Measurements from ENCODE around the gene ZNRD2. TPM values are rescaled to one million over a fixed set of nuclear protein-coding genes. Genes with fewer than 3 reads are reported as not detected.

Gene ZNRD2
- total RNA-seq, 1 donor from 2014 or later, result 157 TPM

DNA sequence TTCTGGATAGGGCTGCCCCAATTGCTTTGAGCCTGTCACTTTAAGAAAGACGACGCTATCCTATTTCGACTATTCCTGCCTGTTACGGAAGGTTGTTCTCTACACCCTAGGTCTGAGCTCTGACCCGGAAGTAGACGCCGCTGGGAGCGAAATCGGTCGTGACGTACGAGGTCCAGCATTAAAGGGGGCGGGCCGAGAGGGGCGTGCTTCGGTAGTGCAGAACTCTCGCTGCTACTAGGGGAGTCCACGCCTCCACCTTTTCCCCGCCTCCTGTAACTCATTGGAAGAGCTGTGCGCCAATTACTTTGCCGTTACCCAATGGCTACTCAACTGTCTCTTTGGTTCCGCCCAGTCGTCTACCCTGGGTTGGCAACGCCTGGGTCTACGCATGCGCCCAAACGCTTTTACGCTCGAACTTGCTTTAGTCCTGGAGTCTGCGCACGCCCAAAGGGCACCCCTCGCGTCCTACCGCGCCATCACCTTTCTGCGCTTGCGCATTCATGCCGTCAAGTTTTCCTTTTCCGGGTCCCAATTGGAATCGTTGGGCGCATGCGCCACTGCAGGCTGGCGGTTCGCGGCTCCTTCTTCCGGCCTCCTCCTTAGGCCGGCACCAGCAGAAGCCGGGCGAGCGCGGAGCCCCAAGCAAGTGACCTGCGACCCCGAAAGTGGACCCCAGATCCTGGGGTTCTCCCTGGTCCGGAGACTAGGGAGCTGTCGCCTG is 45.1 kb downstream of the ZNRD2 start, which contains the start of gene PCNX3:
PCNX3 (plus strand) TSS at position 548 of the 721 bp plus-strand sequence. CDS start 536 bp downstream, outside the sequence.
- H3K36me3 ChIP-seq, result peaks cover 35 to 38% of the 10 kb centered on the region in 2 donors
- H3K27ac ChIP-seq, result peak within 1 kb of the TSS; percentile 90 to 95
- peaks cover 21 to 35% of the 10 kb centered on the region in 2 donors for H3K4me1 ChIP-seq
- intact Hi-C loops (cut with DNase I), result loop anchor here (1.0 to 10.0 kb wide), 7 partner anchors 37 to 243 kb away; partner anchors contain the start of genes CFL1, KAT5 and SNX32
- peak within 1 kb of the TSS; percentile 95 to 99 for H3K4me3 ChIP-seq
- DNase-seq (ENCODE audit: low spot score in 2 of 2), result peak; percentile 100
- TF ChIP-seq, protein P1, sequence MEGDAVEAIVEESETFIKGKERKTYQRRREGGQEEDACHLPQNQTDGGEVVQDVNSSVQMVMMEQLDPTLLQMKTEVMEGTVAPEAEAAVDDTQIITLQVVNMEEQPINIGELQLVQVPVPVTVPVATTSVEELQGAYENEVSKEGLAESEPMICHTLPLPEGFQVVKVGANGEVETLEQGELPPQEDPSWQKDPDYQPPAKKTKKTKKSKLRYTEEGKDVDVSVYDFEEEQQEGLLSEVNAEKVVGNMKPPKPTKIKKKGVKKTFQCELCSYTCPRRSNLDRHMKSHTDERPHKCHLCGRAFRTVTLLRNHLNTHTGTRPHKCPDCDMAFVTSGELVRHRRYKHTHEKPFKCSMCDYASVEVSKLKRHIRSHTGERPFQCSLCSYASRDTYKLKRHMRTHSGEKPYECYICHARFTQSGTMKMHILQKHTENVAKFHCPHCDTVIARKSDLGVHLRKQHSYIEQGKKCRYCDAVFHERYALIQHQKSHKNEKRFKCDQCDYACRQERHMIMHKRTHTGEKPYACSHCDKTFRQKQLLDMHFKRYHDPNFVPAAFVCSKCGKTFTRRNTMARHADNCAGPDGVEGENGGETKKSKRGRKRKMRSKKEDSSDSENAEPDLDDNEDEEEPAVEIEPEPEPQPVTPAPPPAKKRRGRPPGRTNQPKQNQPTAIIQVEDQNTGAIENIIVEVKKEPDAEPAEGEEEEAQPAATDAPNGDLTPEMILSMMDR (IDR thresholded peaks at IDR 0.05), result no peak
- H3K27me3 ChIP-seq, result no peaks in the 10 kb centered on the region
- H3K9me3 ChIP-seq, result no peaks in the 10 kb centered on the region

DNA sequence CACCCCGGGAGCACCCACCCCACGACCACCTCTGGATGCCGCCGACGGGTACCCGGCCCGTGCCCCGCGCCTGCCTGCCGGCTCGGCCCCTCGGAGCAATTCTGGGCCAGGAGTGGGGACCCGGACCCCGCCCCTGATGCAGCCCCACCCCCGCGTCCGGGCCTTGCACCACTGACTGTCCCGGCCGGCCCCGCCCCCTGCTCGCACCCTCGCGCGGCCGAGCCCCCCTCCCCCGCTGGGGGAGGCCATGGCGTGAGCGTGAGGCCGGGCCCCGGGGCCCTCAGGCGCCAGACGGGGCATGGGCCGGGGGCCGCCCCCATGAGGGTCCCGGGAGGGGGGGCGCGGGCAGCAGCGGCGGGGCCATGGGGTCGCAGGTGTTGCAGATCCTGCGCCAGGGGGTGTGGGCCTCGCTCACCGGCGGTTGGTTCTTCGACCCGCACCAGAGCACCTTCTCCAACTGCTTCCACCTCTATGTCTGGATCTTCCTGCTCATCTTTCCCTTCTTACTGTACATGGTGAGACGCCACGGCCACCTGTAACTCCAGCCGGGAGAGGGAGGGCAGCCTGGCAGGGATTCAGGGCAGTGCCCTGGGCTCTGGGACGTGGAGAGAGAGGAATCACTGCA is 45.8 kb downstream of the ZNRD2 start:
- TF ChIP-seq, protein P1 (IDR thresholded peaks at IDR 0.05), result no peak
- Histone ChIP-seq H3K4me3 (peak overlapping the region; percentile 95 to 99), H3K27me3 (no peaks in the 10 kb centered on the region), H3K27ac (peak overlapping the region; percentile 87 to 93), H3K4me1 (peaks cover 21 to 32% of the 10 kb centered on the region in 2 donors), H3K36me3 (peaks cover 39 to 42% of the 10 kb centered on the region in 2 donors), H3K9me3 (no peaks in the 10 kb centered on the region)
- intact Hi-C loops (cut with DNase I), result loop anchor here (1.0 to 10.0 kb wide), 7 partner anchors 36 to 243 kb away; partner anchors contain the start of genes CFL1, KAT5 and SNX32
- DNase-seq (ENCODE audit: low spot score in 2 of 2), result no peak

DNA sequence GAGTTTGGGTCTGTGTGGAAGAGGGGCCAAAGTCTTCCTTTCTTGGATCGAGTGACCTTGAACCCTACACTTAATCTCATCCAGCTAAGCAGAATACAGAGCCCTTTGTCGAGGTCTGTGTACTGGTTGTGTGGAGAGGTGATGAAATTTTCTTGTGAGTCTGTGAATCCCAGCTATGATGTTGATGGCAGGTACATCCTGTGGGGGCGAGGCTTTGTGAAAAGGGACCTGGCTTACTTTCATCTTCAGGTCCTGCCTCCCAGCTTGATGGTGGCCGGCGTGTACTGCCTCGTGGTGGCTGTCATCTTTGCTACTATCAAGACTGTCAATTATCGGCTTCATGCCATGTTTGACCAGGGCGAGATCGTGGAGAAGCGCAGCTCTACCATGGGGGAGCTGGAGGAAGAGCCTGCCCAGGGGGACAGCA is 46.3 kb downstream of the ZNRD2 start:
- intact Hi-C loops (cut with DNase I), result loop anchor here (5.0 to 10.0 kb wide), 2 partner anchors 98 to 216 kb away; partner anchors contain the start of genes KAT5 and SNX32
- H3K36me3 ChIP-seq, result peaks cover 45 to 46% of the 10 kb centered on the region in 2 donors
- H3K4me1 ChIP-seq, result peaks cover 21 to 28% of the 10 kb centered on the region in 2 donors
- no peak for DNase-seq (ENCODE audit: low spot score in 2 of 2)
- TF ChIP-seq, protein P1 (IDR thresholded peaks at IDR 0.05), result no peak
- peak overlapping the region in 1 of 2 donors; percentile 87 for H3K27ac ChIP-seq
- no peaks in the 10 kb centered on the region for H3K9me3 ChIP-seq
- no peaks in the 10 kb centered on the region for H3K27me3 ChIP-seq
- peak overlapping the region; percentile 95 to 99 for H3K4me3 ChIP-seq

DNA sequence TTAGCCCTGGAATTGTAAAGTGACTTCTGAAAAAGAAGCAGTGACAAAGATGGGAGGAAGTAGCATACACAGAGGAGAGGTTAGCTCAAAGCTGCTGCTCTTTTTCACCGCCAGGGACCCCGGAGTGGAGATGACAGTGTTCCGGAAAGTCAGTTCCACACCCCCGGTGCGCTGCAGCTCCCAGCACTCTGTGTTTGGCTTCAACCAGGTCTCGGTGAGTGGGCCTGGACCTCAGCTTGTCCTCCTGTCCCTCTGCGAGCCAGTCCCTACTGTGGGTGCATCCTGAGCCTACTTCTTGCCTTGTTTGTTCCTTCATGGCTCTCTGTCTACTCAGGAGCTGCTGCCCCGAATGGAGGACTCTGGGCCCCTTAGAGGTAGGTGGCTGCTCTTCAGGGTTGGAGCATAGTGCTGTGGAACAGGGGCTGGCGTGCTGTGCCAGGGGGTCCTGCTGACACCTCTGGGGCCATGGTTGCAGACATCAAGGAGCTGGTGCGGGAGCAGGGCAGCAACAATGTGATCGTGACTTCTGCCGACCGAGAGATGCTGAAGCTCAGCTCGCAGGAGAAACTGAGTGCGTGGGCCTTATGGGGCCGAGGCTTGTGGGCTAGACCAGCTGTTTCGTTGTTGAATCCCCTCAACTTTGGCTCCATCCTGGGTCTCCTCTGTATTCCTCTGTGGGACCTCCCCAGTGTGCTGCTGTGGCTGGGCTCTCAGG is 47.0 kb downstream of the ZNRD2 start:
- intact Hi-C loops (cut with DNase I), result loop anchor here (5.0 to 10.0 kb wide), 2 partner anchors 98 to 215 kb away; partner anchors contain the start of genes KAT5 and SNX32
- Histone ChIP-seq H3K9me3 (no peaks in the 10 kb centered on the region), H3K4me3 (peak overlapping the region in 1 of 2 donors; percentile 99), H3K27me3 (no peaks in the 10 kb centered on the region), H3K36me3 (peaks cover 51 to 52% of the 10 kb centered on the region in 2 donors), H3K4me1 (peaks cover 21% of the 10 kb centered on the region in 2 donors), H3K27ac (no peak overlapping the region)
- TF ChIP-seq, protein P1 (IDR thresholded peaks at IDR 0.05), result no peak
- no peak for DNase-seq (ENCODE audit: low spot score in 2 of 2)

Measured in ascending aorta (tissue), 2 donors.